ENCODE data around the gene ZNF207. TPM values are rescaled to one million over a fixed set of nuclear protein-coding genes. Genes with fewer than 3 reads are reported as not detected.

The ZNF207 gene
- total and polyA plus RNA-seq, 9 of the 15 experiments (the other 6 are each of a cell fraction or from before 2014, with no cell fraction given): 123 to 370 (median 250) TPM

- no peak for ATAC-seq
- 81% methylated on average over 5 of the region's 5 CpGs for WGBS (ENCODE audit: insufficient coverage, low coverage, missing lambda C conversion rate)
- Histone ChIP-seq H3K79me2 (ENCODE audit: control insufficient read depth, insufficient read depth, low read length) (no peaks in the 10 kb centered on the region), H3K4me2 (ENCODE audit: insufficient read depth, low read length) (no peak overlapping the region), H3K27me3 (ENCODE audit: control insufficient read depth in 2 of 2, insufficient read depth in 2 of 2, low read length in 2 of 2) (no peaks in the 10 kb centered on the region), H3K36me3 (ENCODE audit: control insufficient read depth, insufficient read depth, low read length) (no peaks in the 10 kb centered on the region), H3K4me3 (no peak overlapping the region), H2AFZ (ENCODE audit: low read depth, low read length) (no peak overlapping the region), H3K9me3 (replicated peaks; ENCODE audit: control insufficient read depth, insufficient read depth, low read depth, low read length) (no peaks in the 10 kb centered on the region), H4K20me1 (replicated peaks; ENCODE audit: control insufficient read depth, insufficient read depth, low read length) (no peaks in the 10 kb centered on the region), H3K4me1 (replicated peaks in 1 of 2; ENCODE audit: control insufficient read depth in 2 of 2, insufficient read depth in 2 of 2, low read length in 2 of 2) (no peaks in the 10 kb centered on the region; a peak in 1 of 5 replicates), H3K27ac (ENCODE audit: extremely low read depth, low read depth, low read length) (no peak overlapping the region), H3K9me1 (ENCODE audit: control insufficient read depth, insufficient read depth, low read length) (no peaks in the 10 kb centered on the region), H3K9ac (ENCODE audit: insufficient read depth in 1 of 2, low read depth in 2 of 2, low read length in 2 of 2) (no peak overlapping the region)
- intact Hi-C loops (cut with micrococcal nuclease) (no loop called here), in situ Hi-C loops (cut with MboI) (no loop called here)
- no peak for DNase-seq (ENCODE audit: extremely low read depth in 1 of 4, low spot score in 3 of 4)
- FAIRE-seq: no peak
- ChIA-PET POLR2A (interaction anchor here (1.5 kb wide), 1 partner anchor 13 kb away, joined by 3 read pairs; no protein-coding TSS in a partner anchor), CTCF (ENCODE audit: low intra/inter-chr PET ratio) (no interaction called here)
- no TSS peak for BruUV-seq (replicated peaks)
- TF ChIP-seq SAFB2 (IDR thresholded peaks at IDR 0.05; ENCODE audit: borderline replicate concordance, low read depth, low read length, severe bottlenecking): no peak
- TF ChIP-seq ZNF121 (CRISPR knock-in tag; conservative IDR thresholded peaks at IDR 0.05): peak; percentile 53
Measured at GRCh38 chr17:32393904-32394303, 43.9 kb downstream of the ZNF207 start.

DNA sequence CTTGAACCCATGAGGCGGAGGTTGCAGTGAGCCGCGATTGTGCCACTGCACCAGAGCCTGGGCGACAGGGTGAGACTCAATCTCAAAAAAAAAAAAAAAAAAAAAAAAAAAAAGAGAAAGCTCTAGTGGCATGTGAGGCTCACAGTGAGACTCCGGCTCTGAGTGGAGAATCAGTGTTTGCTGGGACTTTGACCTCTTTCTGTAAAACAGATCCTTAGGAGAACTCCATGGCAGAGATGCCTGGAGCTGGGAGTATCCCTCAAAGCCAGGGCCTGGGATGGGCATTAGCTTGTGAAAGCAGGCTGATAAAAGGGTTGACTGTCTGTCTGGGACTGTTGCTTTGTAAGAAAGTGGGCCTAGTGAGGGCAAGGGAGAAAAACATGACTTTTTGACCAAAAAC is 46.4 kb downstream of the ZNF207 start:
- intact Hi-C loops (cut with micrococcal nuclease) (no loop called here), in situ Hi-C loops (cut with MboI) (no loop called here)
- Histone ChIP-seq H3K79me2 (ENCODE audit: control insufficient read depth, insufficient read depth, low read length) (no peaks in the 10 kb centered on the region), H2AFZ (ENCODE audit: low read depth, low read length) (no peak overlapping the region), H3K9me1 (ENCODE audit: control insufficient read depth, insufficient read depth, low read length) (no peaks in the 10 kb centered on the region), H3K27ac (ENCODE audit: extremely low read depth, low read depth, low read length) (no peak overlapping the region), H3K36me3 (ENCODE audit: control insufficient read depth, insufficient read depth, low read length) (no peaks in the 10 kb centered on the region), H3K4me1 (replicated peaks in 1 of 2; ENCODE audit: control insufficient read depth in 2 of 2, insufficient read depth in 2 of 2, low read length in 2 of 2) (no peaks in the 10 kb centered on the region; a peak in 1 of 5 replicates), H3K9ac (ENCODE audit: insufficient read depth in 1 of 2, low read depth in 2 of 2, low read length in 2 of 2) (no peak overlapping the region), H3K4me3 (no peak overlapping the region), H3K4me2 (ENCODE audit: insufficient read depth, low read length) (no peak overlapping the region), H4K20me1 (replicated peaks; ENCODE audit: control insufficient read depth, insufficient read depth, low read length) (no peaks in the 10 kb centered on the region), H3K27me3 (ENCODE audit: control insufficient read depth in 2 of 2, insufficient read depth in 2 of 2, low read length in 2 of 2) (no peaks in the 10 kb centered on the region), H3K9me3 (replicated peaks; ENCODE audit: control insufficient read depth, insufficient read depth, low read depth, low read length) (no peaks in the 10 kb centered on the region)
- 94% methylated on average over 5 of the region's 5 CpGs for WGBS (ENCODE audit: insufficient coverage, low coverage, missing lambda C conversion rate)
- DNase-seq (ENCODE audit: extremely low read depth in 1 of 4, low spot score in 3 of 4): no peak
- FAIRE-seq: no peak
- no TSS peak for BruUV-seq (replicated peaks)
- ChIA-PET POLR2A (interaction anchor here (0.8 to 1.5 kb wide), 3 partner anchors 9 to 10 kb away, joined by 3 to 5 read pairs (median 4); no protein-coding TSS in a partner anchor), CTCF (ENCODE audit: low intra/inter-chr PET ratio) (no interaction called here)
- ATAC-seq: no peak
- no peak for TF ChIP-seq KLF10 (CRISPR knock-in tag; IDR thresholded peaks at IDR 0.05)
- TF ChIP-seq ZNF280B (CRISPR knock-in tag; IDR thresholded peaks at IDR 0.05): no peak
- TF ChIP-seq OTX1 (CRISPR knock-in tag; IDR thresholded peaks at IDR 0.05): no peak
- TF ChIP-seq ZNF239 (CRISPR knock-in tag; IDR thresholded peaks at IDR 0.05): no peak
